Activated B cell treated with CpG ODN at 0.5 μM for 24 hours (primary cell): ENCODE data around the gene CASTOR1. TPM values are rescaled to one million over a fixed set of nuclear protein-coding genes. Genes with fewer than 3 reads are reported as not detected.

Experiments used
- ATAC-seq: fragments of 200-7000 bp; cut with Tn5 transposase; one replicate; pipeline ENCODE4 v1.10.0; 2021; ENCODE audit warnings: low read depth, mild to moderate bottlenecking, moderate library complexity
- CTCF ChIA-PET: fragments of 350-600 bp; sonication (Branson Sonifier 250); formaldehyde crosslinking; loops from one replicate; lab custom pipeline; 2021; ENCODE audit warnings: antibody characterized with exemption; lab: Charles Lee
- POLR2A ChIA-PET: fragments of 350-600 bp; sonication (Branson Sonifier 250); formaldehyde crosslinking; loops from one replicate; lab custom pipeline; 2021; ENCODE audit warnings: antibody characterized with exemption; lab: Charles Lee
- DNase-seq: peaks from one replicate; pipeline ENCODE4 v3.0.0; 2022
- H3K27ac Mint-ChIP-seq: one replicate; pipeline ENCODE4 v1.8.0; 2020; ENCODE audit warnings: mixed read lengths
- H3K27me3 Mint-ChIP-seq: one replicate; pipeline ENCODE4 v1.8.0; 2021; ENCODE audit warnings: mixed read lengths
- H3K36me3 Mint-ChIP-seq: one replicate; pipeline ENCODE4 v1.8.0; 2021; ENCODE audit warnings: low read depth, mixed read lengths
- H3K4me1 Mint-ChIP-seq: one replicate; pipeline ENCODE4 v1.8.0; 2021; ENCODE audit warnings: mixed read lengths
- H3K4me3 Mint-ChIP-seq: one replicate; pipeline ENCODE4 v1.8.0; 2020; ENCODE audit warnings: mild to moderate bottlenecking, mixed read lengths
- H3K9me3 Mint-ChIP-seq: one replicate; pipeline ENCODE4 v1.8.0; 2020; ENCODE audit warnings: mixed read lengths
- intact Hi-C: fragments of 100-400 bp; cut with micrococcal nuclease; formaldehyde crosslinking; loops from one replicate; pipeline ENCODE4 v1.15.1; 2024
- total RNA-seq: library from RNA; stranded (reverse); gene quantifications from 2 replicates; pipeline ENCODE4 v1.2.3, GENCODE V29; 2022
- TF ChIP-seq, protein P1 (sequence below): fragments of 200-600 bp; IDR thresholded peaks from one replicate; pipeline ENCODE4 v1.8.0; 2022; ENCODE audit warnings: antibody characterized with exemption, mild to moderate bottlenecking

Gene CASTOR1
- total RNA-seq, 1 donor from 2014 or later = 2.4 TPM

GRCh38 chr22:30306627-30307011, 17.3 kb upstream of the CASTOR1 start:
- peak overlapping the region; percentile 21 for H3K4me3 Mint-ChIP-seq
- POLR2A ChIA-PET = interaction anchor here (1.2 to 10.9 kb wide), 5 partner anchors 16 to 118 kb away, joined by 3 to 131 read pairs (median 48); partner anchors contain the start of genes CASTOR1, CCDC157, SF3A1 and TBC1D10A
- no peaks in the 10 kb centered on the region for H3K9me3 Mint-ChIP-seq
- ATAC-seq = no peak
- intact Hi-C loops = loop anchor here (1.0 kb wide), 1 partner anchor 20 kb away; the partner anchor contains the start of gene TBC1D10A
- DNase-seq = no peak
- H3K27me3 Mint-ChIP-seq = no peaks in the 10 kb centered on the region
- TF ChIP-seq, protein P1, sequence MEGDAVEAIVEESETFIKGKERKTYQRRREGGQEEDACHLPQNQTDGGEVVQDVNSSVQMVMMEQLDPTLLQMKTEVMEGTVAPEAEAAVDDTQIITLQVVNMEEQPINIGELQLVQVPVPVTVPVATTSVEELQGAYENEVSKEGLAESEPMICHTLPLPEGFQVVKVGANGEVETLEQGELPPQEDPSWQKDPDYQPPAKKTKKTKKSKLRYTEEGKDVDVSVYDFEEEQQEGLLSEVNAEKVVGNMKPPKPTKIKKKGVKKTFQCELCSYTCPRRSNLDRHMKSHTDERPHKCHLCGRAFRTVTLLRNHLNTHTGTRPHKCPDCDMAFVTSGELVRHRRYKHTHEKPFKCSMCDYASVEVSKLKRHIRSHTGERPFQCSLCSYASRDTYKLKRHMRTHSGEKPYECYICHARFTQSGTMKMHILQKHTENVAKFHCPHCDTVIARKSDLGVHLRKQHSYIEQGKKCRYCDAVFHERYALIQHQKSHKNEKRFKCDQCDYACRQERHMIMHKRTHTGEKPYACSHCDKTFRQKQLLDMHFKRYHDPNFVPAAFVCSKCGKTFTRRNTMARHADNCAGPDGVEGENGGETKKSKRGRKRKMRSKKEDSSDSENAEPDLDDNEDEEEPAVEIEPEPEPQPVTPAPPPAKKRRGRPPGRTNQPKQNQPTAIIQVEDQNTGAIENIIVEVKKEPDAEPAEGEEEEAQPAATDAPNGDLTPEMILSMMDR = no peak
- peak overlapping the region; percentile 81 for H3K27ac Mint-ChIP-seq
- peaks cover 100% of the 10 kb centered on the region for H3K4me1 Mint-ChIP-seq
- peaks cover 2% of the 10 kb centered on the region for H3K36me3 Mint-ChIP-seq
- CTCF ChIA-PET = interaction anchor here (1.2 to 8.1 kb wide), 2 partner anchors 18 to 81 kb away, joined by 3 to 83 read pairs; partner anchors contain the start of genes CASTOR1 and RNF215

- ATAC-seq (no peak), DNase-seq (no peak)
- Mint-ChIP-seq H3K36me3 (peaks cover 7% of the 10 kb centered on the region), H3K27ac (peak overlapping the region; percentile 81), H3K4me1 (peaks cover 100% of the 10 kb centered on the region), H3K9me3 (no peaks in the 10 kb centered on the region), H3K4me3 (peak overlapping the region; percentile 21), H3K27me3 (no peaks in the 10 kb centered on the region)
- TF ChIP-seq, protein P1 = no peak
- POLR2A ChIA-PET = interaction anchor here (1.2 to 10.9 kb wide), 5 partner anchors 15 to 118 kb away, joined by 3 to 131 read pairs (median 48); partner anchors contain the start of genes CASTOR1, CCDC157, SF3A1 and TBC1D10A
- intact Hi-C loops = loop anchor here (1.0 kb wide), 3 partner anchors 7 to 50 kb away; partner anchors contain the start of genes SF3A1 and TBC1D10A
- CTCF ChIA-PET = interaction anchor here (1.2 to 8.1 kb wide), 2 partner anchors 17 to 81 kb away, joined by 3 to 83 read pairs; partner anchors contain the start of genes CASTOR1 and RNF215
Measured at GRCh38 chr22:30305906-30306626, 16.8 kb upstream of the CASTOR1 start.

GRCh38 chr22:30305519-30305905, 16.2 kb upstream of the CASTOR1 start:
- H3K27me3 Mint-ChIP-seq = no peaks in the 10 kb centered on the region
- peak; percentile 61 for ATAC-seq
- peaks cover 10% of the 10 kb centered on the region for H3K36me3 Mint-ChIP-seq

GRCh38 chr22:30304495-30305244, 15.4 kb upstream of the CASTOR1 start:
- H3K36me3 Mint-ChIP-seq = peaks cover 10% of the 10 kb centered on the region

More at GRCh38 chr22:30305519-30305905, 16.2 kb upstream of the CASTOR1 start:
- Mint-ChIP-seq H3K4me1 (peaks cover 100% of the 10 kb centered on the region), H3K4me3 (peak overlapping the region; percentile 21), H3K27ac (peak overlapping the region; percentile 81), H3K9me3 (no peaks in the 10 kb centered on the region)
- intact Hi-C loops = loop anchor here (1.0 kb wide), 2 partner anchors 8 to 51 kb away; partner anchors contain the start of gene SF3A1
- POLR2A ChIA-PET = interaction anchor here (0.6 to 10.9 kb wide), 6 partner anchors 15 to 121 kb away, joined by 3 to 131 read pairs (median 28); partner anchors contain the start of genes CASTOR1, CCDC157, MTFP1 and SF3A1
- DNase-seq = no peak
- TF ChIP-seq, protein P1 = no peak
- CTCF ChIA-PET = interaction anchor here (1.0 to 8.1 kb wide), 2 partner anchors 17 to 42 kb away, joined by 3 to 83 read pairs; partner anchors contain the start of gene CASTOR1

More at GRCh38 chr22:30304495-30305244, 15.4 kb upstream of the CASTOR1 start:
- H3K27ac Mint-ChIP-seq = peak overlapping the region; percentile 81
- no peaks in the 10 kb centered on the region for H3K27me3 Mint-ChIP-seq
- CTCF ChIA-PET = interaction anchor here (1.0 to 8.1 kb wide), 3 partner anchors 16 to 42 kb away, joined by 3 to 83 read pairs (median 8); partner anchors contain the start of genes CASTOR1 and TBC1D10A
- peaks cover 95% of the 10 kb centered on the region for H3K4me1 Mint-ChIP-seq
- TF ChIP-seq, protein P1 = no peak
- no peaks in the 10 kb centered on the region for H3K9me3 Mint-ChIP-seq
- ATAC-seq (peak; percentile 64), DNase-seq (no peak)
- POLR2A ChIA-PET = interaction anchor here (0.6 to 10.9 kb wide), 7 partner anchors 14 to 121 kb away, joined by 3 to 131 read pairs (median 10); partner anchors contain the start of genes CASTOR1, CCDC157, MTFP1 and SF3A1
- H3K4me3 Mint-ChIP-seq = peak overlapping the region; percentile 21
- intact Hi-C loops = loop anchor here (1.0 kb wide), 3 partner anchors 9 to 52 kb away; partner anchors contain the start of gene SF3A1
